Subcutaneous adipose tissue (tissue), 4 donors: ENCODE data around the gene FGGY. TPM values are rescaled to one million over a fixed set of nuclear protein-coding genes. Genes with fewer than 3 reads are reported as not detected.

Experiments used
- total RNA-seq, 4 donors: library from RNA; depleted of rRNA; stranded (reverse); fragments of >200 nt; gene quantifications; one replicate each; pipeline ENCODE4 v1.1.0, GENCODE V29; 2016
- TF ChIP-seq, protein P1 (sequence below): fragments of 450-650 bp; IDR thresholded peaks from one replicate; pipeline ENCODE4 v1.5.1; 2016; ENCODE audit warnings: low read depth, mild to moderate bottlenecking, control low read depth, antibody characterized with exemption, moderate library complexity

The FGGY gene
- total RNA-seq, 4 donors from 2014 or later: 7.8 to 19.2 (median 12.5) TPM

DNA sequence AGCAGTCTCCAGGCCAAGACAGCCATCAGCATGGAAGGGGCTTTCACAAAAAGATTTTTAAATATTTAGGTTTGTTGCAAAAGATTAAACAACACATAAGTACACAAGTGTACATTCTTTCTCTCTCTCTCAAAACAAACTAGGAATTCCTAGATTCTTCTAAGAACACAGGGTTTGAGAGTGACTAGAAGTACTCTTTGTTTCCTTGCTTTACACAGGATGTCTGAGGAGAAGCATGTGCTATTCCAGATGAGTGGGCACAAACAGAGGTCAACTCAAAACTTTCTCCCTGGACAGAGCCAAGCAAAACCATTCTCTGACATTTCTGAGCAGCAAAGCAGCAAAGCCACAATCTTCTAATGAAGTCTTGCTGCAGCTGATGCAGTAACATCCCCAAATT is 307.3 kb downstream of the FGGY start:
- TF ChIP-seq, protein P1, sequence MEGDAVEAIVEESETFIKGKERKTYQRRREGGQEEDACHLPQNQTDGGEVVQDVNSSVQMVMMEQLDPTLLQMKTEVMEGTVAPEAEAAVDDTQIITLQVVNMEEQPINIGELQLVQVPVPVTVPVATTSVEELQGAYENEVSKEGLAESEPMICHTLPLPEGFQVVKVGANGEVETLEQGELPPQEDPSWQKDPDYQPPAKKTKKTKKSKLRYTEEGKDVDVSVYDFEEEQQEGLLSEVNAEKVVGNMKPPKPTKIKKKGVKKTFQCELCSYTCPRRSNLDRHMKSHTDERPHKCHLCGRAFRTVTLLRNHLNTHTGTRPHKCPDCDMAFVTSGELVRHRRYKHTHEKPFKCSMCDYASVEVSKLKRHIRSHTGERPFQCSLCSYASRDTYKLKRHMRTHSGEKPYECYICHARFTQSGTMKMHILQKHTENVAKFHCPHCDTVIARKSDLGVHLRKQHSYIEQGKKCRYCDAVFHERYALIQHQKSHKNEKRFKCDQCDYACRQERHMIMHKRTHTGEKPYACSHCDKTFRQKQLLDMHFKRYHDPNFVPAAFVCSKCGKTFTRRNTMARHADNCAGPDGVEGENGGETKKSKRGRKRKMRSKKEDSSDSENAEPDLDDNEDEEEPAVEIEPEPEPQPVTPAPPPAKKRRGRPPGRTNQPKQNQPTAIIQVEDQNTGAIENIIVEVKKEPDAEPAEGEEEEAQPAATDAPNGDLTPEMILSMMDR: no peak

DNA sequence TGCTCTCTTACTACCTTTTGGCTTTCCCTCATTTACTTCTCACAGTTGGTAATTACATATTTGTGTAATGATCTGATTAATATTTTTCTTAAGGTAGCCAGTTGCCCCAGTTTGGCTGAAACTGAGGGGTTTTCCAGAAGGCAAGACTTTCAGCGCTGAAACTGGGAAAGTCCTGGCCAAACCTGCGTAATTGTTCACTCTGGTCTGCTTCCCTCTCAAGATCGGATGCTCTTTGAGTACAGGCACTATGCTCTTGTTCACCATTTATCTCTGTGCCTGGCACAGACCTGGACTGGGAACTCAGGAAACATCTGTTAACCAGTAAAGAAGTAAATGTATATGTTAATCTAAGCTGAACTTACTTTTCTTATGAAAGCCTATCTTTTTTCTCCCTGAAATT is 308.3 kb downstream of the FGGY start:
- TF ChIP-seq, protein P1: no peak

DNA sequence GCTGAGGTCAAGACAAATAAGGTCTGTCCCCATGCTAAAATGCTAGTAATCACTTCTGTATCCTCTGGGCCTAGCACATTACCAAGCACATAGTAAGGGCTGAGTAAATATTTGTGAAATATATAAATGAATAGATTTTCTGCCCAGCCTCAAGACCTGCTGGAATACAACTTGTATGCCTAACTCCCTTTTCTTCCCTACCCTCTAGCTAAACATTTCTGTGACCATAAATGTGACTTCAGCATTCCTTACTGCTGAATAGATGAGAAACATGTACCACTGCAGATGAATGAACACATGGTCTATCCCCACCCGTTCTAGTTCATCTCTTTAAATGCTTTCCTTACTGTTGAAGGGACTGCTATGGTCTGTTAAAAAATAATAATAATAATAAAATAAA is 308.9 kb downstream of the FGGY start:
- TF ChIP-seq, protein P1: no peak

DNA sequence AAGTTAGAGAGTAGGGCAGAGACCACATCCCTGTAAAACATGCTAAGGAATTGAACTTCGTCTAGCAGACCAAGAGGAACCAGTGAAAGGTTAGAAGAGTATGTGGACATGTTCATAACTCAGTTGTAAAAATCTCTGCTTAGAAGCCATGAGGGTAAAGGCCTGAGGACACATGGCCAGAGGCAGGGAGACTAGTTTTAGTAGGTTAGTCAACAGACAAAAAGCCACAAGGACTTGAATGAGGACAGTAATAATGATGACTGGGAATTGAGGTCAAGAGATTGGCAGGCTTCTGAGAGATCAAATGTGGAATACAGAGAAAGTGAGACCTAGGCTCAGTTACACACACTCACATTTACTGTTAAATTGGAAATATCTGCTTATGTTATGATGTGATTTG is 312.4 kb downstream of the FGGY start:
- TF ChIP-seq, protein P1: no peak

DNA sequence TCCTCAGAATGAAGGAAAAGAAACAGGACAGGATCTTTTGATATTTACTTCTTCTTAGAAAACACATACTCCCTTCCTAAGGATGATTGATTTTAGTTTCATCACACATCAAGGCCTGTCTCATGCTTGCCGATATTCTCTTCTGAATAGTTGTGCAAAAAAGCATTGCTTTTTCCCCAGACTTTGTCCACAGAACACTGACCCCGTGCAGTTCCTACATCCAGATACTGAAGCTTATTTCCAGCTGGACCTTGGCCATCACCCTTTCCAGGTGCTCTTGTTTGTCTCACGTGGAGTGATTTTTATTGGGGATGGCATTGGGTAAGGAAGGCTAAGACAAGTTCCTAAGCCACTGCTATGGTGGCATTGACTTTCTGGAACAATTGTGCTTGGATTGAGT is 320.5 kb downstream of the FGGY start:
- TF ChIP-seq, protein P1: no peak

DNA sequence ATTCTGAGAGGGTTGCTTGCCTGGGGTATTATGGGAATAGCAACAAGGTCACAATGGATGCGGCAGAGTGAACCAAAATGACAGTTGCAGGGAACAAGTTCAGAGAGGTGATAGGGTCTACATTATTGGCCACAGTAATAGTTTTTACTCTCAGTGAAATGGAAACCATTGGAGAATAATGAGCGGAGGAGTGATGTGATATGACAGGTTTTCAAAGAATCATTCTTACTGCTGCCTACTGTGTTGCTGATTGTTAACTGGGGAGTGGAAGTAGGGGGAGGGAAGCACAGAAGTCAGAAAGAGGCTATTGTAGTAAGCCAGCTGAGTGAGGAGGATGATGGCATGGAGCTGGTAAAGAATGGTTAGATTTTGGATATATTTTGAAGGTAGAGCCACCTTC is 322.7 kb downstream of the FGGY start:
- TF ChIP-seq, protein P1: no peak

DNA sequence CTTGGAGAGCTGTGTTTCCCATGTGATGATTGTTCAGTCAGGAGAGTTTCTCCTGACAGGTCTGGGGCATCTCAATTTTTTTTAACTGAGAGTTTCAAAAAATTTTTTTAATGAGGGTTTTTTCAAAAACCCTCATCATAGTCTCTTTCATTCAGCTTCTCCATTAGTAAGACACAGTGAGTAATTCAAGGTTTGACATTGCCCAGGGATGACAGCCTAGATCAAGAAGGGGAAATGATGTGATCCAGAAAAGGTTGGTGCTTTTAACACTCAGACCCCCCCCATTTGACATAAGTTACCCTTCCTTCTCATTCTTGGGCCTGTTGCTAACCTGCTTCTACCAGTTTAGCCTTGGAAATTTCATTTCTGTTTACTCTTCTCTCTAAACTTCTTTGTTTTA is 328.5 kb downstream of the FGGY start:
- TF ChIP-seq, protein P1: no peak
